ENCODE data around the gene VWA2. TPM values are rescaled to one million over a fixed set of nuclear protein-coding genes. Genes with fewer than 3 reads are reported as not detected.

The VWA2 gene, protein sequence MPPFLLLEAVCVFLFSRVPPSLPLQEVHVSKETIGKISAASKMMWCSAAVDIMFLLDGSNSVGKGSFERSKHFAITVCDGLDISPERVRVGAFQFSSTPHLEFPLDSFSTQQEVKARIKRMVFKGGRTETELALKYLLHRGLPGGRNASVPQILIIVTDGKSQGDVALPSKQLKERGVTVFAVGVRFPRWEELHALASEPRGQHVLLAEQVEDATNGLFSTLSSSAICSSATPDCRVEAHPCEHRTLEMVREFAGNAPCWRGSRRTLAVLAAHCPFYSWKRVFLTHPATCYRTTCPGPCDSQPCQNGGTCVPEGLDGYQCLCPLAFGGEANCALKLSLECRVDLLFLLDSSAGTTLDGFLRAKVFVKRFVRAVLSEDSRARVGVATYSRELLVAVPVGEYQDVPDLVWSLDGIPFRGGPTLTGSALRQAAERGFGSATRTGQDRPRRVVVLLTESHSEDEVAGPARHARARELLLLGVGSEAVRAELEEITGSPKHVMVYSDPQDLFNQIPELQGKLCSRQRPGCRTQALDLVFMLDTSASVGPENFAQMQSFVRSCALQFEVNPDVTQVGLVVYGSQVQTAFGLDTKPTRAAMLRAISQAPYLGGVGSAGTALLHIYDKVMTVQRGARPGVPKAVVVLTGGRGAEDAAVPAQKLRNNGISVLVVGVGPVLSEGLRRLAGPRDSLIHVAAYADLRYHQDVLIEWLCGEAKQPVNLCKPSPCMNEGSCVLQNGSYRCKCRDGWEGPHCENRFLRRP
- total RNA-seq, result not detected in 2 replicates

DNA sequence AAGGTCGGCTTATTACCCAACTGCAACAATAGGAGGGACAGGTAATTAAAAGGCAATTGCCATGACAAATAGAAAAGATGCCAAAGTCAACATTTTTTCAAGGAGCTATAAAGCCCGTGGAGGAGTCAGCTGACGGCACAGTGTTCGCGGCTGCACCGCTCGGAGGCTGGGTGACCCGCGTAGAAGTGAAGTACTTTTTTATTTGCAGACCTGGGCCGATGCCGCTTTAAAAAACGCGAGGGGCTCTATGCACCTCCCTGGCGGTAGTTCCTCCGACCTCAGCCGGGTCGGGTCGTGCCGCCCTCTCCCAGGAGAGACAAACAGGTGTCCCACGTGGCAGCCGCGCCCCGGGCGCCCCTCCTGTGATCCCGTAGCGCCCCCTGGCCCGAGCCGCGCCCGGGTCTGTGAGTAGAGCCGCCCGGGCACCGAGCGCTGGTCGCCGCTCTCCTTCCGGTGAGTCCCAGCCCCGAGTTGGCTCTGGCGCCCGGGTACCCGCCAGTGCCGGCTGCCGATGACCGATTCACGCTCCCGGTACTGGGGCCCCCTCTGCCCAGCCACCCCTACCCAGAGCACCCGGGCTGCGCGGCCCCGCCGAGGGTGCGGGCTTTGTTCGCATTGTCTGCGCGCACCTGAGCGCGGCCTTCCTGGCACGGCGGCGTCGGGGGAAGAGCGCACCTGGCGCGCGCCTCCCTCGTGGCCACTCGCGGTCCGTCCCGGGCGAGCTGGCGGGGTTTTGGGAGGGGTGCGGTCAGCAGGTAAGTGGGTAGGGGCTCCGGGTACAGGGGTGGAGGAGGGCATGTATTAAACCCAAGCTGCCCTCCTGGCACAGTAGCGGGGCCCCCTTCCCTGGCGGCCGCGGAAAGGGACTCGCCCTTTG is at the start of gene VWA2:
TSS of gene VWA2 (plus strand) at position 138 of the 877 bp plus-strand sequence. CDS start 9,460 bp downstream, outside the sequence.

Other genes starting within 250 kb of the VWA2 start
- under 0.01 and 0.17 TPM in 2 replicates for gene ADRB1, start 195.4 kb upstream of the VWA2 start, total RNA-seq
- 4.0 TPM in 2 replicates for gene CCDC186, start 65.1 kb upstream of the VWA2 start, total RNA-seq
- gene TDRD1, start 59.9 kb upstream of the VWA2 start, total RNA-seq, result not detected in 2 replicates
- 1.0 and 1.9 TPM in 2 replicates for gene AFAP1L2, start 165.2 kb downstream of the VWA2 start, total RNA-seq